GM12801 (cell line): ENCODE measurements around the gene DOCK11.

Experiments
- TF ChIP-seq, protein P1 (sequence below): IDR thresholded peaks from one replicate; pipeline ENCODE4 v1.5.1; 2011; ENCODE audit warnings: control low read depth; ENCODE audit not compliant: insufficient read length; ENCODE audit errors: extremely low read depth

DOCK11 gene

DNA sequence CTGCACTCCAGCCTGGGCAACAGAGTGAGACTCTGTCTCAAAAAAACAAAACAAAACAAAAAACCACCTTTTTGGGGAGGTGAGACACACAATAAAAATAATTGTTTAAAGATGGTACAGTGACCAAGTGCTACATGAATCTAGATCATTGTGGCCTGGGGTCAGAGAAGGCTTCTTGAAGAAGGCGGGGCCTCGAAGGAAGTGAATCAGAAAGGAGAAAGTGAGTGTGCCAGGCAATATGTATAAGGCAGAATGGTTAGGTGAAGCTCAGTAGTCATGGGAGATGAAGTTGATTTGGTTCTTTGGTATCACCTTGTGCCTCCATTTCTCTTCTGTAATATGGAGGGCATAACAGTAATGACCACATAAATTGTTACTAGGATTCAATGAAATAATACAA lies 58.9 kb downstream of the DOCK11 start:
- TF ChIP-seq, protein P1, sequence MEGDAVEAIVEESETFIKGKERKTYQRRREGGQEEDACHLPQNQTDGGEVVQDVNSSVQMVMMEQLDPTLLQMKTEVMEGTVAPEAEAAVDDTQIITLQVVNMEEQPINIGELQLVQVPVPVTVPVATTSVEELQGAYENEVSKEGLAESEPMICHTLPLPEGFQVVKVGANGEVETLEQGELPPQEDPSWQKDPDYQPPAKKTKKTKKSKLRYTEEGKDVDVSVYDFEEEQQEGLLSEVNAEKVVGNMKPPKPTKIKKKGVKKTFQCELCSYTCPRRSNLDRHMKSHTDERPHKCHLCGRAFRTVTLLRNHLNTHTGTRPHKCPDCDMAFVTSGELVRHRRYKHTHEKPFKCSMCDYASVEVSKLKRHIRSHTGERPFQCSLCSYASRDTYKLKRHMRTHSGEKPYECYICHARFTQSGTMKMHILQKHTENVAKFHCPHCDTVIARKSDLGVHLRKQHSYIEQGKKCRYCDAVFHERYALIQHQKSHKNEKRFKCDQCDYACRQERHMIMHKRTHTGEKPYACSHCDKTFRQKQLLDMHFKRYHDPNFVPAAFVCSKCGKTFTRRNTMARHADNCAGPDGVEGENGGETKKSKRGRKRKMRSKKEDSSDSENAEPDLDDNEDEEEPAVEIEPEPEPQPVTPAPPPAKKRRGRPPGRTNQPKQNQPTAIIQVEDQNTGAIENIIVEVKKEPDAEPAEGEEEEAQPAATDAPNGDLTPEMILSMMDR, result no peak

DNA sequence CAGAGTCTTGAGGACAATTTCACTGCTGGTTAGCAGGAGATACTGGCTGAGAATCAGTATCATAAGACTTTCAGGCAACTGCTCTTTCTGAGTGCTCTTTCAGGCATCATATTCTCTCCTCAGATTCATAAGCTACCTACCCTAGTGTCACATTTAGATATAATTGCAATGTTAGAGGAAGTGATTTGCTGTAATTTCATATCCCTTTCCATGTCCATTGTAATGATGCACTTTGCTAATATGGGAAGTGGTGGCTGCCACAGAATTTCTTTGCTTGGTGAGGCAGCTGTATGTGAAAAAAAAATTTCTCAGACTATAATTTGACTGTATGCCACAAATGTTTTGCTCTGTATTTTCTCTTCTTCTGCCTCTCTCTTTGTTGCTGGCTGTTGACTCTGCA lies 63.3 kb downstream of the DOCK11 start:
- TF ChIP-seq, protein P1, result no peak

DNA sequence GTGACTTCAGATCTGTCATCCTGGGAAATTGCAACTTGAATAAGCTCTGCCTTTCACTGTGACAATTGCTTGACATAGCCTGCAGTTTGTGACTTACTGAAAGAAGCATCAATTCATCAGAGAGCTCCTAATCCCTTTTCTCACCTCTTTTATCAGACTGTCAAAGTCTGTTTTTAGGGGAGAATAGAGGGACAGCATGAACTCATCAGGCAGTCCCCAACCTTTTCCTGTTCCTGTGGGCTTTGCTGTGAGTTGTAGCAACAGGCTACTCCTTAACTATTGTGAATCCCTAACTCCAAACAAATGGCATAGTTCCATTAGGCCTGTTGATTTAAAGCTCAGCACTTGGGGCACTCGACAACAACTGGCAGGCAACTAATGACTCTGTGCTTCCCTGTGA lies 64.9 kb downstream of the DOCK11 start:
- TF ChIP-seq, protein P1, result no peak

DNA sequence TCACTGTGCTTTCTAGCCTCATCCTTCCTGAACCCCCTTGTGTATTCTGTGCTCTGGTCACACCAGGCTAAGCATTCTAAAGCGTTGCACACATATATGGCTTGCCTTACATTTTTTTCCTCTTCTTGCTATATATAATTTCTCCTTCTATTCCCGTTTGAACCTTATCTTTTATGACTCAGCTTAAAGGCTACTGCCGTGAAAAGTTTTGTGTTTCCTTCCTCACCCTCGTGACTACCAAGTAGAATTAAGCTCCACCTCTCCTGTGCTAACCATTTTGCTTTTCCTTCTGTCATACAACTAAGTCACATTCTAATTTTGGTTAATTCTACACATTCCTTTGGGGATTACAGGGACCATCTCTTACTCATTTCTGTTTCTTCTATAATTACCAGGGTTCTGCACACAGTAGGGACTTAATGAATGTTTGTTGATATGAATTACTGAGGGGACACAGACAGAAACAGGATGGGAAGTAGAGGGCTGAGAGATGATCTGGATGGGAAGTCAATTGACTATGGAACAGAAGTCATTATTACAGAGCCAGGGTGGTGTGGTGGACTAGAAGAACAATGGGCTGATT lies 67.1 kb downstream of the DOCK11 start:
- TF ChIP-seq, protein P1, result no peak

DNA sequence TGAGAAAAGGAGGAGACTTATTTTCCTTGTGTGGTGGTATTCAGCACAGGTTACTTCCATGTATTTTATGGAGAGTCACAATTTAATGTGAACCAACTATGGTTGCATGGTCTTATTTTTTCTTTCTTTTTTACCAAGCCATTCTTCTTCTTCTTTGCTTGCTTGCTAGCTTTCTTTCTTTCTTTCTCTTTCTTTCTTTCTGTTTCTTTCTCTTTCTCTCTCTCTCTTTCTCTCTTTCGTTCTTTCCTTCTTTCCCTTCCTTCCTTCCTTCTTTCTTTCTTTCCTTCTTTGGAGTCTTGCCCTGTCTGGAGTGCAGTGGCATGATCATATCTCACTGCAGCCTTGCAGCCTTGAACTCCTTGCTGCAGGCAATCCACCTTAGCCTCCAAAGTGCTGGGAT lies 68.9 kb downstream of the DOCK11 start:
- TF ChIP-seq, protein P1, result no peak

DNA sequence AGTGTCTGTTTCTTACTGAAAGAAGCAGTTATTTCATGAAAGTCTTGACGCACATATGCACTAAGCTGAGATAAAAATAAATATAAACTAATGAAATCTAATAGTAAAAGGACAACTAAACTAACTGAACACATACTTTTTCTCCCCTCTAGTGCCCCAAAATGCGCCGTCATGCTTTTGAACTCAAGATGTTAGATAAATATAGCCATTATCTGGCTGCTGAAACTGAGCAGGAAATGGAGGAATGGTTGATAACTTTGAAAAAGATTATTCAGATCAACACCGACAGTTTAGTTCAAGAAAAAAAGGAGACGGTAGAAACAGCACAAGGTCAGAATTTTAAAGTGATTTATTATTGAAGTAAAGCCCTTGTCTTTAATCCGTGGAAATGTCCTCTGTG lies 70.2 kb downstream of the DOCK11 start:
- TF ChIP-seq, protein P1, result no peak

DNA sequence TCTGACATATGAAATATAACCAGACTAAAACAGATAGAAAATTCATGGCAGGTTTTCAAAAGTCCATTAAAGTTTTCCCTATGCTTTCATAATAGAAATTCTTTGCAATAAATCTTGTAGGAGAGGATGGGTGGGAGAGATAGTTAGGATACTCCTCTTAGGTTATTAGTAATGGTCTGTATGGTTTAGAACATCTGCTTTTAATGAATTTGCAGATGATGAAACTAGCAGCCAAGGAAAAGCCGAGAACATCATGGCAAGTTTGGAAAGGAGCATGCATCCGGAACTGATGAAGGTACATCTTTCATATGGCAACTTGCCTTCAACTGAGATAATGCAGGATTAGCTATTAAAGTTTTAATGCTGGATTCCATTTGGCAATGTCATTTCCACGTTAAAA lies 70.7 kb downstream of the DOCK11 start:
- TF ChIP-seq, protein P1, result no peak

DNA sequence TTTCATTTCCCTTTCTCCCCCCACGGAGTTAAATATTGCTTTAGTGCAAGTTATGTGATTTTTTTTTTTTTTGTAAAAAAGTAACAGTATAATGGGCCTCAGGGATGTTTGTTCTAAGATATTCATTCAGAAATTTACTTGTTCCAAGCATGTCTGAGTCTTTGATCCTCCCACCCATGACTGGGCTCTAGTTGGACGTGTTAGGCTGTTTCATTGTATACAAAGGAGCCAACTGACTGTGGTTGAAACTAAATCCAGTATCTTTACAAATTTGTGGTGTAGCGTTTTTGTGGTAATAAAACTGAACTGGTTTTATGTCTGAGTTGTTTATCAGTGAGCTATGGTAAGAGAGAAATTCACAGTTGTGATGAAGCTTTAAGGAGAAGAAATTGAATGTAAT lies 74.1 kb downstream of the DOCK11 start:
- TF ChIP-seq, protein P1, result no peak
